ENCODE measurements around the gene PARVG. TPM values are rescaled to one million over a fixed set of nuclear protein-coding genes. Genes with fewer than 3 reads are reported as not detected.

Gene PARVG
- total and polyA plus RNA-seq, 2 donors (not counting 3 experiments of a cell fraction or from before 2014, with no cell fraction given), result 0.82 TPM; not detected in 1

DNA sequence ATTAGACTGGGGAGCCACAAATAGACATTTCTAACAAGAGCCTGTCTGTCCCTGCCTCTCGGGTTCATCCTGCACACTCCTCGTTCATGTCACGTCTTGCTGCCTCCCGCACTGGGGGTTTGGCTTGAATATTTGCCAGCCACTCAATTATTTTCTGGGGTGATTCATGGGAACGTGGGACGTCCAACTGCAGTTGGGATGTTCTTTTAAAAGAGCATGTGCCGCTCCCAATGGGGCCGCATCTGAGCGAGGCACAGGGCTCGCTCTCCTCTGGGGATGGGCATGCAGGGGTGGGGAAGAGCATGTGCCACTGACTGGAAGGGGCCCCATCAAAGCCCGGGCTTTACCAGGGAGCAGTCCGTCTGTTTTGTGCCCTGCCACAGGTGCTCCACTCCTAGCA, 43.4 kb downstream of the PARVG start:
- no peak for DNase-seq (ENCODE audit: low read depth, low spot score)
- no peak for FAIRE-seq

More for the DNA sequence above, 43.4 kb downstream of the PARVG start:
- Histone ChIP-seq H3K9ac (replicated peaks; ENCODE audit: extremely low read depth, insufficient read depth, low read length) (no peak overlapping the region), H3K9me3 (replicated peaks; ENCODE audit: control insufficient read depth, insufficient read depth, low read length) (no peaks in the 10 kb centered on the region), H4K20me1 (replicated peaks; ENCODE audit: control insufficient read depth, extremely low read depth, insufficient read depth, low read length) (no peaks in the 10 kb centered on the region), H3K79me2 (ENCODE audit: control insufficient read depth, insufficient read depth, low read length) (no peaks in the 10 kb centered on the region), H3K9me1 (replicated peaks; ENCODE audit: control insufficient read depth, extremely low read depth, insufficient read depth, low read length) (no peaks in the 10 kb centered on the region), H2AFZ (ENCODE audit: low read depth, low read length) (no peak overlapping the region), H3K4me1 (ENCODE audit: control insufficient read depth, extremely low read depth, insufficient read depth, low read length) (no peaks in the 10 kb centered on the region), H3K4me2 (ENCODE audit: insufficient read depth, low read length) (no peak overlapping the region), H3K27ac (ENCODE audit: insufficient read depth, low read depth, low read length) (no peak overlapping the region), H3K36me3 (ENCODE audit: control insufficient read depth in 2 of 2, extremely low read depth in 1 of 2, insufficient read depth in 2 of 2, low read length in 2 of 2) (no peaks in the 10 kb centered on the region), H3K27me3 (ENCODE audit: control insufficient read depth in 2 of 2, insufficient read depth in 2 of 2, low read length in 2 of 2) (no peaks in the 10 kb centered on the region), H3K4me3 (replicated peaks in 1 of 3; ENCODE audit: insufficient read depth in 1 of 3, low read depth in 1 of 3, low read length in 3 of 3) (no peak overlapping the region)
- POLR2A ChIA-PET, result no interaction called here
- intact Hi-C loops (cut with micrococcal nuclease), result no loop called here
- TF ChIP-seq GATA2 (IDR thresholded peaks at IDR 0.05; ENCODE audit: insufficient read depth, insufficient read length, low read depth, low read length) (no peak), JUN (IDR thresholded peaks at IDR 0.05; ENCODE audit: borderline replicate concordance, insufficient read depth, insufficient read length, low read depth) (no peak), POLR2AphosphoS5 (IDR thresholded peaks at IDR 0.05; ENCODE audit: insufficient read depth, low read depth, low read length) (no peak), CTCF (IDR thresholded peaks at IDR 0.05; ENCODE audit: extremely low read depth in 1 of 2, insufficient read depth in 1 of 2, low read depth in 1 of 2, low read length in 2 of 2) (no peak), MAX (IDR thresholded peaks at IDR 0.05; ENCODE audit: insufficient read depth, insufficient read length) (no peak), EZH2 (IDR thresholded peaks at IDR 0.05; ENCODE audit: borderline replicate concordance, low read depth, low read length, severe bottlenecking) (no peak), POLR2A (IDR thresholded peaks at IDR 0.05; ENCODE audit: low read depth, low read length) (no peak), MYC (IDR thresholded peaks at IDR 0.05; ENCODE audit: low read depth, low read length) (no peak), FOS (IDR thresholded peaks at IDR 0.05; ENCODE audit: borderline replicate concordance, insufficient read depth, low read length) (no peak)
- CTCF ChIA-PET, result interaction anchor here (1.1 kb wide), 1 partner anchor 17 kb away, joined by 3 read pairs; no protein-coding TSS in a partner anchor
- dilution Hi-C loops (cut with MboI; ENCODE audit: extremely low pct_ligation_motif_present, low sequenced_read_pairs), result no loop called here
- no TSS peak for BruUV-seq (replicated peaks)

Data from endothelial cell of umbilical vein (primary cell).